H1 (cell line): ENCODE data around the gene GDPD5. TPM values are rescaled to one million over a fixed set of nuclear protein-coding genes. Genes with fewer than 3 reads are reported as not detected.
A peak's percentile ranks its signal among the peaks of the same experiment; 100 is the strongest.

Experiments
- CTCF ChIA-PET: fragments of 300-600 bp; sonication (Branson Sonifier 250); formaldehyde crosslinking; loops from one replicate; lab custom pipeline; 2021; ENCODE audit not compliant: partially characterized antibody; lab: Charles Lee
- POLR2A ChIA-PET: fragments of 300-600 bp; sonication (Branson Sonifier 250); formaldehyde crosslinking; loops from one replicate; lab custom pipeline; 2021; ENCODE audit warnings: inconsistent platforms; ENCODE audit not compliant: partially characterized antibody; lab: Charles Lee
- DNase-seq, 2 experiments: peaks; one replicate each; pipeline versions ENCODE4 v3.0.0 to v3.0.0-alpha.2; 2010 to 2022; ENCODE audit warnings: low spot score in 2 of 2, low read depth in 1 of 2, mixed read lengths in 1 of 2
- FAIRE-seq: peaks from 2 replicates; lab custom pipeline; 2011; peaks lifted over from hg19 to GRCh38; lab: Jason Lieb, UNC
- H2AFZ ChIP-seq: 2 replicates; pipeline ENCODE4 v1.8.1; 2012; ENCODE audit warnings: low read length, inconsistent platforms
- H2AK5ac ChIP-seq: 2 replicates; pipeline ENCODE4 v1.6.1; 2013; ENCODE audit warnings: low read depth, low read length
- H2BK120ac ChIP-seq: replicated peaks from 2 replicates; pipeline ENCODE3; 2013; ENCODE audit warnings: low read depth, low read length, inconsistent platforms
- H2BK12ac ChIP-seq: 2 replicates; pipeline ENCODE4 v1.6.1; 2013; ENCODE audit warnings: low read depth, low read length
- H2BK15ac ChIP-seq: 2 replicates; pipeline ENCODE4 v1.6.1; 2013; ENCODE audit warnings: low read length
- H2BK20ac ChIP-seq: 2 replicates; pipeline ENCODE4 v1.6.1; 2013; ENCODE audit warnings: low read length
- H2BK5ac ChIP-seq: 2 replicates; pipeline ENCODE4 v1.6.1; 2013; ENCODE audit warnings: low read depth, low read length
- H3K14ac ChIP-seq: 2 replicates; pipeline ENCODE4 v1.6.1; 2013; ENCODE audit warnings: inconsistent platforms; ENCODE audit not compliant: insufficient read length
- H3K18ac ChIP-seq: 2 replicates; pipeline ENCODE4 v1.6.1; 2013; ENCODE audit warnings: low read length; ENCODE audit errors: extremely low read depth
- H3K23ac ChIP-seq: 2 replicates; pipeline ENCODE4 v1.6.1; 2013; ENCODE audit warnings: inconsistent platforms; ENCODE audit not compliant: insufficient read length
- H3K23me2 ChIP-seq: 2 replicates; pipeline ENCODE4 v1.6.1; 2013; ENCODE audit warnings: low read depth, low read length
- H3K27ac ChIP-seq: 2 replicates; pipeline ENCODE4 v1.6.1; 2011; ENCODE audit warnings: low read depth, low read length, inconsistent platforms
- H3K27me3 ChIP-seq, 4 experiments: replicated peaks in 1 of 4; 1 replicate in 1 of 4; 2 replicates in 3 of 4; pipeline versions ENCODE4 v1.6.1 to v1.8.1; 2011 to 2013; ENCODE audit warnings: low read length in 3 of 4, mild to moderate bottlenecking in 3 of 4, inconsistent platforms in 2 of 4, mixed read lengths in 2 of 4, moderate library complexity in 1 of 4; ENCODE audit not compliant: control insufficient read depth in 3 of 4, insufficient read depth in 3 of 4; ENCODE audit errors: extremely low read depth in 1 of 4
- H3K36me3 ChIP-seq, 4 experiments: 2 replicates each; pipeline versions ENCODE4 v1.6.1 to v1.8.1; 2011 to 2013; ENCODE audit warnings: mild to moderate bottlenecking in 4 of 4, low read length in 3 of 4, moderate library complexity in 2 of 4, control low read depth in 1 of 4, inconsistent platforms in 1 of 4; ENCODE audit not compliant: insufficient read depth in 4 of 4, control insufficient read depth in 2 of 4
- H3K4ac ChIP-seq: replicated peaks from 2 replicates; pipeline ENCODE3; 2013; ENCODE audit warnings: low read length, low read depth, mixed read lengths, inconsistent platforms; ENCODE audit not compliant: insufficient read length
- H3K4me1 ChIP-seq, 4 experiments: replicated peaks in 1 of 4; 1 replicate in 1 of 4; 2 replicates in 3 of 4; pipeline versions ENCODE4 v1.6.1 to v1.8.1; 2011 to 2013; ENCODE audit warnings: low read length in 3 of 4, inconsistent platforms in 2 of 4, mixed read lengths in 1 of 4; ENCODE audit not compliant: insufficient read depth in 4 of 4, control insufficient read depth in 3 of 4
- H3K4me2 ChIP-seq, 2 experiments: 2 replicates each; pipeline versions ENCODE4 v1.6.1 to v1.8.1; 2011 to 2013; ENCODE audit warnings: low read depth in 2 of 2, low read length in 2 of 2, control low read depth in 1 of 2, inconsistent platforms in 1 of 2, mild to moderate bottlenecking in 1 of 2; ENCODE audit not compliant: insufficient read depth in 1 of 2
- H3K4me3 ChIP-seq, 4 experiments: fragments of 200-600, 300-600 bp in 1 of 4; sonication (generic), shearing (Covaris generic), sonication (Bioruptor Twin) in 1 of 4; 2 replicates each; pipeline versions ENCODE4 v1.5.1 to v1.8.1; 2011 to 2016; ENCODE audit warnings: low read length in 4 of 4, low read depth in 3 of 4, control low read depth in 2 of 4, inconsistent platforms in 2 of 4, mild to moderate bottlenecking in 2 of 4, mixed read lengths in 1 of 4, moderate library complexity in 1 of 4; ENCODE audit not compliant: insufficient read depth in 2 of 4; ENCODE audit errors: extremely low read depth in 1 of 4
- H3K56ac ChIP-seq: replicated peaks from 2 replicates; pipeline ENCODE3; 2013; ENCODE audit warnings: low read depth, mild to moderate bottlenecking, mixed read lengths, low read length, inconsistent platforms; ENCODE audit not compliant: insufficient read length
- H3K79me1 ChIP-seq: 2 replicates; pipeline ENCODE4 v1.6.1; 2013; ENCODE audit warnings: low read depth, low read length, control low read depth
- H3K79me2 ChIP-seq, 2 experiments: 2 replicates each; pipeline versions ENCODE4 v1.6.1 to v1.8.1; 2012 to 2013; ENCODE audit warnings: low read length in 2 of 2, mild to moderate bottlenecking in 2 of 2, inconsistent platforms in 1 of 2; ENCODE audit not compliant: insufficient read depth in 2 of 2, control insufficient read depth in 1 of 2
- H3K9ac ChIP-seq, 4 experiments: replicated peaks in 1 of 4; 1 replicate in 1 of 4; 2 replicates in 3 of 4; pipeline versions ENCODE4 v1.6.1 to v1.8.1; 2011 to 2013; ENCODE audit warnings: low read depth in 3 of 4, low read length in 3 of 4, control low read depth in 2 of 4, mild to moderate bottlenecking in 2 of 4, moderate library complexity in 2 of 4, inconsistent platforms in 1 of 4; ENCODE audit errors: extremely low read depth in 1 of 4
- H3K9me3 ChIP-seq, 2 experiments: 2 replicates each; pipeline versions ENCODE4 v1.6.1 to v1.8.1; 2012 to 2013; ENCODE audit warnings: mild to moderate bottlenecking in 2 of 2, moderate library complexity in 2 of 2, control low read depth in 1 of 2, inconsistent platforms in 1 of 2, low read depth in 1 of 2, low read length in 1 of 2, mixed read lengths in 1 of 2; ENCODE audit not compliant: insufficient read depth in 2 of 2
- H4K20me1 ChIP-seq, 2 experiments: replicated peaks in 1 of 2; 2 replicates each; pipeline versions ENCODE3 to v1.8.1; 2011 to 2013; ENCODE audit warnings: inconsistent platforms in 2 of 2, low read length in 2 of 2, mild to moderate bottlenecking in 1 of 2; ENCODE audit not compliant: insufficient read depth in 2 of 2, control insufficient read depth in 1 of 2
- H4K5ac ChIP-seq: 2 replicates; pipeline ENCODE4 v1.6.1; 2013; ENCODE audit warnings: low read length, low read depth, mixed read lengths, inconsistent platforms; ENCODE audit not compliant: insufficient read length
- H4K8ac ChIP-seq: 2 replicates; pipeline ENCODE4 v1.8.0; 2013; ENCODE audit warnings: mild to moderate bottlenecking, moderate library complexity, low read length, inconsistent platforms; ENCODE audit not compliant: insufficient read depth; ENCODE audit errors: extremely low read depth
- H4K91ac ChIP-seq: replicated peaks from 2 replicates; pipeline ENCODE3; 2013; ENCODE audit warnings: low read length, mixed read lengths, inconsistent platforms; ENCODE audit not compliant: insufficient read length
- CEBPB ChIP-seq: IDR thresholded peaks from 2 replicates; pipeline ENCODE4 v1.6.1; 2012; ENCODE audit warnings: low read depth, low read length
- CHD1 ChIP-seq: IDR thresholded peaks from 2 replicates; pipeline ENCODE4 v1.6.1; 2012; ENCODE audit warnings: low read depth, low read length, improper control_type of control experiment
- EP300 ChIP-seq, 2 experiments: IDR thresholded peaks; 1 replicate in 1 of 2; 2 replicates in 1 of 2; pipeline ENCODE4 v1.6.1; 2011 to 2012; ENCODE audit warnings: low read depth in 2 of 2, low read length in 2 of 2, mild to moderate bottlenecking in 2 of 2, borderline replicate concordance in 1 of 2, inconsistent platforms in 1 of 2, moderate library complexity in 1 of 2
- MAX ChIP-seq: IDR thresholded peaks from 2 replicates; pipeline ENCODE4 v1.6.1; 2012; ENCODE audit warnings: inconsistent platforms
- RAD21 ChIP-seq, 2 experiments: IDR thresholded peaks in 1 of 2; conservative IDR thresholded peaks in 1 of 2; 2 replicates each; pipeline ENCODE4 v1.6.1; 2011; ENCODE audit warnings: low read depth in 2 of 2, low read length in 2 of 2, improper control_type of control experiment in 1 of 2, inconsistent platforms in 1 of 2, mild to moderate bottlenecking in 1 of 2, moderate library complexity in 1 of 2
- RXRA ChIP-seq: IDR thresholded peaks from 2 replicates; pipeline ENCODE4 v1.6.1; 2011; ENCODE audit warnings: low read depth, mild to moderate bottlenecking, low read length, moderate library complexity; ENCODE audit not compliant: insufficient read depth
- SIX5 ChIP-seq: IDR thresholded peaks from 2 replicates; pipeline ENCODE4 v1.6.1; 2011; ENCODE audit warnings: mild to moderate bottlenecking, low read depth, low read length
- SP1 ChIP-seq: IDR thresholded peaks from 2 replicates; pipeline ENCODE4 v1.6.1; 2011; ENCODE audit warnings: low read depth, low read length
- SP4 ChIP-seq: IDR thresholded peaks from 2 replicates; pipeline ENCODE4 v1.6.1; 2012; ENCODE audit warnings: low read length, inconsistent platforms
- SUZ12 ChIP-seq: fragments of 200-600 bp; sonication (generic); IDR thresholded peaks from 2 replicates; pipeline ENCODE4 v1.6.1; 2012; ENCODE audit warnings: mild to moderate bottlenecking, inconsistent platforms, low read length, moderate library complexity, mixed read lengths
- TAF7 ChIP-seq: optimal IDR thresholded peaks from 2 replicates; pipeline ENCODE3; 2011; ENCODE audit warnings: low read depth, mild to moderate bottlenecking, inconsistent platforms, low read length, moderate library complexity, borderline replicate concordance
- ZNF274 ChIP-seq: IDR thresholded peaks from 2 replicates; pipeline ENCODE4 v1.7.0; 2012; ENCODE audit warnings: low read length, borderline replicate concordance; ENCODE audit errors: extremely low read depth
- WGBS, 2 experiments: shearing (Covaris generic) in 1 of 2; methylation state at CpG; one replicate each; pipeline versions ENCODE4 v1.1.6 to v1.1.7; 2013 to 2015; ENCODE audit warnings: low lambda C conversion rate in 2 of 2, mixed read lengths in 2 of 2, inconsistent platforms in 1 of 2, low coverage in 1 of 2, missing lambda C conversion rate in 1 of 2; ENCODE audit not compliant: insufficient replicate concordance in 2 of 2, insufficient coverage in 1 of 2, insufficient read length in 1 of 2; ENCODE audit errors: extremely low coverage in 1 of 2, missing lambda C conversion rate in 1 of 2; 5-methylcytosine and 5-hydroxymethylcytosine counted together
- polyA plus RNA-seq, 7 experiments: library from polyadenylated mRNA; depleted of rRNA in 3 of 7; stranded (reverse) in 5 of 7; unstranded in 2 of 7; fragments of >200 nt in 5 of 7; fragments of 200-250 nt in 2 of 7; gene quantifications; 1 replicate in 5 of 7; 2 replicates in 1 of 7; 4 replicates in 1 of 7; pipeline versions ENCODE4 v1.2.1 to v1.2.3, GENCODE V29; 2011 to 2013; ENCODE audit warnings: missing spikeins in 2 of 7, mixed read lengths in 2 of 7
- total RNA-seq: library from RNA; stranded (reverse); fragmentation: NEBNext Ultra II Directional; extraction: Animal tissue kit (Norgen Biotek cat#: 25700); gene quantifications from 2 replicates; pipeline ENCODE4 v1.2.1, GENCODE V29; 2021

Gene GDPD5
- total and polyA plus RNA-seq, 2 of the 8 experiments (the other 6 are each of a cell fraction or from before 2014, with no cell fraction given), result 7.8 to 8.6 TPM

GRCh38 chr11:75439495-75440120 lies 86.1 kb downstream of the GDPD5 start:
- Histone ChIP-seq H3K4me1 (peaks cover 0 to 16% (median 6%) of the 10 kb centered on the region in 4 experiments; a peak in 4 of 7 replicates), H3K23me2 (no peaks in the 10 kb centered on the region), H4K20me1 (peaks cover 0 to 2% of the 10 kb centered on the region in 2 experiments), H4K8ac (peak overlapping the region; percentile 15; the same call in 1 of the 2 replicates), H3K79me1 (no peaks in the 10 kb centered on the region), H2BK12ac (no peak overlapping the region), H3K4ac (no peak overlapping the region), H3K9ac (no peak overlapping the region), H3K56ac (no peak overlapping the region), H2AFZ (no peak overlapping the region), H2BK5ac (no peak overlapping the region), H3K4me2 (0 out of 4 replicates have a peak overlapping the region, but pooled peaks of 1 of the 2 experiments have one; percentile 6), H3K9me3 (no peaks in the 10 kb centered on the region), H3K36me3 (no peaks in the 10 kb centered on the region), H3K18ac (no peak overlapping the region; the same call in 1 of the 2 replicates), H3K27me3 (0 out of 7 replicates have a peak, but pooled peaks cover 0 to under 1% (median under 1%) of the 10 kb centered on the region in 4 experiments), H2BK20ac (no peak overlapping the region), H3K4me3 (no peak overlapping the region), H2BK120ac (no peak overlapping the region), H2AK5ac (no peak overlapping the region), H4K5ac (no peak overlapping the region), H3K23ac (no peak overlapping the region), H4K91ac (no peak overlapping the region), H2BK15ac (no peak overlapping the region), H3K27ac (0 out of 2 replicates have a peak overlapping the region, but pooled peaks have one; percentile 10), H3K79me2 (no peaks in the 10 kb centered on the region), H3K14ac (no peak overlapping the region)
- POLR2A ChIA-PET, result interaction anchor here (0.7 to 4.5 kb wide), 5 partner anchors 10 to 86 kb away, joined by 3 to 20 read pairs (median 4); partner anchors contain the start of gene GDPD5
- CTCF ChIA-PET, result interaction anchor here (0.9 to 9.3 kb wide), 13 partner anchors 8 to 160 kb away, joined by 3 to 318 read pairs (median 7); partner anchors contain the start of genes GDPD5 and KLHL35
- no peak for FAIRE-seq
- DNase-seq, result no peak
- 81% methylated on average over 12 of the region's 13 CpGs; no CpG with 5 or more reads in 1 of the 2 experiments for WGBS, 2 experiments
- TF ChIP-seq CEBPB (no peak), EP300 (IDR thresholded peaks at IDR 0.05; ENCODE audit: borderline replicate concordance in 1 of 2, low read depth in 2 of 2, low read length in 2 of 2) (no peak), CHD1 (no peak), MAX (no peak), SP1 (no peak), SIX5 (no peak), SP4 (no peak), ZNF274 (no peak), SUZ12 (no peak), TAF7 (no peak), RAD21 (IDR thresholded peaks at IDR 0.05 in 1 of 2, conservative IDR thresholded peaks at IDR 0.05 in 1 of 2; ENCODE audit: low read depth in 2 of 2, low read length in 2 of 2) (no peak), RXRA (no peak)
